Superior temporal gyrus (tissue), 1 donor: ENCODE data around the gene CALML6.

Source experiments
- DNase-seq: peaks from one replicate; pipeline ENCODE4 v3.0.0-alpha.2; 2016; ENCODE audit errors: extremely low spot score

Gene CALML6

DNA sequence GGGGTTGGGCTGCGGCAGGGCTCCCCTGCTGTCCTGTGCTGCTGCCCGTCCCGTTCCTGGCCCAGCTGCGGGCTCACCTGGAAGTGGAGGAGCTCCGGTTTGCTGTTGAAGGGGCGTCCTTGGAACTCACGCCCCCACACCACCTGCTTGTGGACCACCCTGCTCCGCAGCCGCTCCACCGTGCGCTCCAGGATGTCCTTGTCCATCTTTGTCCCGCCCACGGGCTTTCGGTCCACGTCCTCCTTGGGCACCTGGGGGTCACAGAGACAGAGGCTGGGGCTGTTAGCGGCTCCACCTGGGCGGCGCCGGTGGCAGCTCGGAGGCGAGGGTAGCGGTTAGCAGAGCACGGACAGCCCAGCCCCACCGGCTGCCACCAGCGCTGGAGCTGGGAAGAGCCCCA is 49.8 kb downstream of the CALML6 start:
- DNase-seq, result no peak

DNA sequence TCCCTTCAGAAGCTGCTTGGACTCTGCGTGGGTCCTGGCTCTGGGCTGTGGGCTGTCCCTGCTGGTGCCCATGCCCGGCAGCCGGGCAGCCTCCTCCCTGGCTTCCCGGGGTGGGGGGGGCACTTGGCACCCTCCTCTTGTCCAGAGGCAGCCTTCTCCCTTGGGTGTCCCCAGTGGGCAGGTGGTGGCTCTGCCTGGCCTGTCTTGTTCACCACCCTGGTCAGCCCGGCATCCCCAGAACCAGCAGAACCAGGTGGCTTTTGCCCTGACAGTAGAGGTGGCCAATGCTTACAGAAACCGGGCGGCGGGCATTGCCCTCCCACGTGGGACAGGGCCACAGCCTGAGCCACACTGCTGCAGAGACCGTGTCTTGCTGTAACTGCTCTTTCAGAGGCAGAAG is 50.5 kb downstream of the CALML6 start:
- no peak for DNase-seq

DNA sequence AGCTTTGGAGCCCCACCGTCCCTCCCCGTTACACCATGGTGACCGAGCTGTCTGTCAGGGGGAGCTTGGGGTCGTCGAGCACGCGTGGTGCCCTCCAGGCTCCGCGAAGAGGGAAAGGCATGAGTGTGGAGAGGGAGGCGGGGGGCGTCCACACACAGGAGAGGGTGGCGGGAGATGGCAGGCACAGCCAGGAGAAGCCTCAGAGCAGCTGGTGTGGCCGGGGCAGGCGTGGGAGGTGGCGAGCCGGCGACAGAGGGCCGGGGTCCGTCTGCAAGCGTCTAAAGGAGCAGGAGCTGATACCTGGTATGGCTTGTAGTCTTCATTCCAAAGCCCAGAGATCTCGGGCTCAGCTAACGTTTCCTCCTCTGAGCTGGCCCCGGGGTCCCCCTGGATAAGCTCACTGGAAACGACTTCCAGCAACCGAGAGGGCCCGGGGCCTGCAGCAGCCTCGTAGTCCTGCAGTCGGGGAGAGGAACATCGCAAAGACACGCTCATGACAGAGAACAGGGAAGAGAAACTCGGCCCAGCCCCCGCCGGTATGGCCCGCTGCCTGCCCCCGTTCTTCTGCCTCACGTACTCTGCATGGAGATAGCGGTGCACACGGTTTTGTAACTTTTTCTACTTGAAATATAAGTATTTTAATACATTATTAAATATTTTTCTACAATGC is 51.1 kb downstream of the CALML6 start:
- no peak for DNase-seq
